WERI-Rb-1 (cell line): ENCODE results near the gene ELP4.

Experiments used
- DNase-seq: peaks from one replicate; pipeline ENCODE4 v3.0.0-alpha.2; 2020
- H3K27ac ChIP-seq: fragments of 250-450 bp; sonication (Bioruptor Pico); 2 replicates; pipeline ENCODE4 v1.5.1; 2020; ENCODE audit warnings: mild to moderate bottlenecking, moderate library complexity
- H3K27me3 ChIP-seq: fragments of 250-450 bp; sonication (Bioruptor Pico); 2 replicates; pipeline ENCODE4 v1.5.1; 2021; ENCODE audit warnings: mild to moderate bottlenecking, low read depth, moderate library complexity; ENCODE audit not compliant: insufficient read depth, severe bottlenecking
- H3K36me3 ChIP-seq: fragments of 250-450 bp; sonication (Bioruptor Pico); 2 replicates; pipeline ENCODE4 v1.5.1; 2020; ENCODE audit warnings: mild to moderate bottlenecking, moderate library complexity
- H3K4me3 ChIP-seq: 2 replicates; pipeline ENCODE4 v1.5.1; 2011; ENCODE audit warnings: low read depth, mild to moderate bottlenecking, control low read depth, low read length
- H3K9me3 ChIP-seq: fragments of 250-450 bp; sonication (Bioruptor Pico); 2 replicates; pipeline ENCODE4 v1.5.1; 2021; ENCODE audit warnings: mild to moderate bottlenecking, moderate library complexity; ENCODE audit not compliant: severe bottlenecking
- TF ChIP-seq, protein P1 (sequence below): IDR thresholded peaks from 2 replicates; pipeline ENCODE4 v1.5.1; 2011; ENCODE audit warnings: low read depth, mild to moderate bottlenecking, control low read depth, inconsistent platforms, low read length

ELP4 gene

DNA sequence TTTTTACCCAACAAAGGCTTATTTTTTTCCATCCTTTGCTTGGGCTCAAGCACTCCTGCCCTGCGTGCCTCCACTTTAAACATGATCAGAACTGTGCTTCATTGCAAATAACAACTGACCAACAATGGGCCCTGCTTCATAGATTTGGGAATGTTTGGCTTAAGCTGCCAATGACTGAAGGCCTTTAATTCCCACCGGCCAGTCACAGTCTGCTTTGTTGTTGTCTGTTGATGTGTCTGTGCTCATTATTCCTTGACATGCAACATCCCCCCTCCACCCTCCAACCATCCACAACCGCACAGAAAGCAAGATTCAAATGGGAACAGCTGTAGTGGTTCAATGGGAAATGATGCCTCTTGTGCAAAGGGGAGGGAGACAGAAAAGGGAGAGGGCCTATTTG is 278.5 kb downstream of the ELP4 start:
- Histone ChIP-seq H3K27me3 (no peaks in the 10 kb centered on the region), H3K9me3 (no peaks in the 10 kb centered on the region), H3K4me3 (no peak overlapping the region), H3K27ac (no peak overlapping the region), H3K36me3 (no peaks in the 10 kb centered on the region)
- DNase-seq, result no peak
- TF ChIP-seq, protein P1, sequence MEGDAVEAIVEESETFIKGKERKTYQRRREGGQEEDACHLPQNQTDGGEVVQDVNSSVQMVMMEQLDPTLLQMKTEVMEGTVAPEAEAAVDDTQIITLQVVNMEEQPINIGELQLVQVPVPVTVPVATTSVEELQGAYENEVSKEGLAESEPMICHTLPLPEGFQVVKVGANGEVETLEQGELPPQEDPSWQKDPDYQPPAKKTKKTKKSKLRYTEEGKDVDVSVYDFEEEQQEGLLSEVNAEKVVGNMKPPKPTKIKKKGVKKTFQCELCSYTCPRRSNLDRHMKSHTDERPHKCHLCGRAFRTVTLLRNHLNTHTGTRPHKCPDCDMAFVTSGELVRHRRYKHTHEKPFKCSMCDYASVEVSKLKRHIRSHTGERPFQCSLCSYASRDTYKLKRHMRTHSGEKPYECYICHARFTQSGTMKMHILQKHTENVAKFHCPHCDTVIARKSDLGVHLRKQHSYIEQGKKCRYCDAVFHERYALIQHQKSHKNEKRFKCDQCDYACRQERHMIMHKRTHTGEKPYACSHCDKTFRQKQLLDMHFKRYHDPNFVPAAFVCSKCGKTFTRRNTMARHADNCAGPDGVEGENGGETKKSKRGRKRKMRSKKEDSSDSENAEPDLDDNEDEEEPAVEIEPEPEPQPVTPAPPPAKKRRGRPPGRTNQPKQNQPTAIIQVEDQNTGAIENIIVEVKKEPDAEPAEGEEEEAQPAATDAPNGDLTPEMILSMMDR, result no peak

DNA sequence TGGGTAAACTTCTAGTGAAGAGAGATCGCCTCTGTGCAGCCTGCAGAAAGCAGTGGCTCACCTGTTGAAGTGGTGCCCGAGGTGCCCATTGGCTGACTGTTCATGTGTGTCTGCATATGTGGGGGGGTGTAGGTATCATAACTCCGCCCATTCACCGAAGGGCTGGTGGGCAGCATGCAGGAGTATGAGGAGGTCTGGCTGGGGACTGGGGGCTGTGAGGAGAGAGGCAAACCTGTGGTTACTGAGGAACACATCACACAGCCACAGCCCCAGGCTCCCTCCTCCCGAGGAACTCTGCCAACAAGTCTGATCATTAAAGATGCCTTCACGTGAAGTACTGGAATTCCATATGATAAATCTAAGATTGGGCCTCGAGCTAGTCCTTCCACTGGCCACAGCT is 281.1 kb downstream of the ELP4 start:
- Histone ChIP-seq H3K27ac (no peak overlapping the region), H3K4me3 (no peak overlapping the region), H3K36me3 (no peaks in the 10 kb centered on the region), H3K27me3 (peaks cover 10% of the 10 kb centered on the region), H3K9me3 (no peaks in the 10 kb centered on the region)
- TF ChIP-seq, protein P1, result no peak
- DNase-seq, result no peak

DNA sequence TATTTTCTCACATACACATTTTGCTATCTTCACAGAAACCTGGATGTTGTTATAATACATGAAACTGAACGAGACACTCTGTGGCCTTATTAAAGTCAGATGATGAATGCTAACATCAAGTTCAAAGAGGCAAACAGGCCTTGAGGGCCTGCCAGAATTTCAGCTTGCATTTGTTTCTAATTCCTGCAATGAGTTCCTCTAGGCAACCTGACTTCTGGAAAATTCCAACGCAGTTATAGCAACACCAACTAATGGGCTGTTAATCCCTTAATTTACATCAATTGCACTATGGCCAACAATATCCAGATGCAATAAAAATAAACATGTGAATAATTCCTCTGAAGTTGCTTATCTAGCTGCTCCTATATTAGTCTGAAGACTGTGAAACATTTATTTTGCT is 282.5 kb downstream of the ELP4 start:
- DNase-seq, result no peak
- Histone ChIP-seq H3K9me3 (no peaks in the 10 kb centered on the region), H3K36me3 (no peaks in the 10 kb centered on the region), H3K4me3 (no peak overlapping the region), H3K27ac (no peak overlapping the region), H3K27me3 (peaks cover 20% of the 10 kb centered on the region)
- TF ChIP-seq, protein P1, result no peak

DNA sequence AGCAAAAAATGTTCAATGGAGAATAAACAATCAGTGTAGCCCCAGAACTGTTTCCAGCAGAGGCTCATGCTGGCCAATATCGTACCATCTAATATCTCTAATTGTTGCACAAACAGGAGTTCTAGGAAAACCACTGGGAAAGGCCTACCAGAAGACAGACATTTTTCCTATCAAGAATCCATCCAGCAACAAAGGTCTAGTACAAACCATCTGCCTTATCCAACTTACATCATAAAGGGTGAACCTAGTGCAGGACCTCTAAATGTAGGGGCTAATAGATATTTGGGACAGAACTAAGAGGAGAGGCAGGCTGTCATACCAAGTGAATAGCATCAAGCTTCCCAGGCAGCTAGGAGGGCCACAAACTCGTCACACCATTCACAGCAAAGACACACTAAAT is 282.9 kb downstream of the ELP4 start:
- TF ChIP-seq, protein P1, result no peak
- Histone ChIP-seq H3K9me3 (no peaks in the 10 kb centered on the region), H3K4me3 (no peak overlapping the region), H3K27me3 (peaks cover 25% of the 10 kb centered on the region), H3K36me3 (no peaks in the 10 kb centered on the region), H3K27ac (no peak overlapping the region)
- DNase-seq, result no peak

DNA sequence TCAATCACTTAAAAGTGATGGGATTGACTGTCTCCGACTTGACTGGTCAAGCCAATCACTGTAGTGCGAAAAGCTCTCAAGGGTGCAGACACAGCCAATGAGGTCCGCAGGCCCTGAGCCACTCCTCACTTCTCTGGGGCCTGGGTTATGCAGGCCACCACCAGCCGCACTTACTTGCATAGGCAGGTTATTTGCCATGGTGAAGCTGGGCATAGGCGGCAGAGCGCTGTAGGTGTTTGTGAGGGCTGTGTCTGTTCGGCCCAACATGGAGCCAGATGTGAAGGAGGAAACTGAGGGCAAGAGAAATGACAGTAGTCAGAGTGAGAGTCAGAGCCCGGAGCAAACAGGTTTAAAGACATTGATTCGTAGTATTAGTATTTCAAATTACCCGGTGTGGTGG is 283.7 kb downstream of the ELP4 start:
- Histone ChIP-seq H3K27me3 (peaks cover 31% of the 10 kb centered on the region), H3K9me3 (no peaks in the 10 kb centered on the region), H3K27ac (no peak overlapping the region), H3K4me3 (no peak overlapping the region), H3K36me3 (no peaks in the 10 kb centered on the region)
- TF ChIP-seq, protein P1, result no peak
- DNase-seq, result no peak

DNA sequence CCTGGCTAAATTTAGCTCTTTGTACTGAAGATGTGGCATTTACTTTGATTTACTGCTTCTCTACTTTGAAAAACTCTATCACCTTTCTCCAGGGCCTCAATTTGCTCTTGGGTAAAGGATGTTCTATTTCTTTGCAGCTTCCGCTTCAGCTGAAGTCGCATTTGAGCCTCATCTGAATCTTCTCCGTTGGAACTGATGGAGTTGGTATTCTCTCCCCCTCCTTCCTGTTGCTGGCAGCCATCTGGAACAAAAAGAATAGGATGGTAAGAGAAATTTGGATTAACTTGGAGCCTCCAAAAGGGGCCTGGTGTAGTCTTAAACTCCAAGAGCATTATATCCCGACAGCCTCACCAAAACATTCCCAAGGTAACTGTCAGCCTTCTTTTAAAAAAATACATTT is 285.0 kb downstream of the ELP4 start:
- Histone ChIP-seq H3K4me3 (no peak overlapping the region), H3K36me3 (no peaks in the 10 kb centered on the region), H3K27ac (no peak overlapping the region), H3K9me3 (no peaks in the 10 kb centered on the region), H3K27me3 (peaks cover 43% of the 10 kb centered on the region)
- TF ChIP-seq, protein P1, result no peak
- DNase-seq, result no peak
